ENCODE data around the gene NPC1. TPM values are rescaled to one million over a fixed set of nuclear protein-coding genes. Genes with fewer than 3 reads are reported as not detected.

Gene NPC1
- total and polyA plus RNA-seq, 4 donors, result 9.5 to 46.7 (median 27.3) TPM

GRCh38 chr18:23631312-23631711, 45.0 kb upstream of the NPC1 start:
- H3K27me3 ChIP-seq (ENCODE audit: control insufficient read depth in 4 of 4, insufficient read depth in 4 of 4, low read length in 3 of 4), result no peaks in the 10 kb centered on the region
- TF ChIP-seq HNF4G (IDR thresholded peaks at IDR 0.05) (no peak), CTCF (IDR thresholded peaks at IDR 0.05; ENCODE audit: low read depth, low read length, missing input control) (no peak), FOXA2 (IDR thresholded peaks at IDR 0.05) (no peak), SP1 (IDR thresholded peaks at IDR 0.05) (no peak), FOXA1 (IDR thresholded peaks at IDR 0.05) (no peak), NR2F2 (IDR thresholded peaks at IDR 0.05) (no peak), EGR1 (IDR thresholded peaks at IDR 0.05; ENCODE audit: low read depth in 2 of 2) (no peak), HNF4A (conservative IDR thresholded peaks at IDR 0.05) (no peak), RXRA (IDR thresholded peaks at IDR 0.05) (no peak), TAF1 (conservative IDR thresholded peaks at IDR 0.05) (no peak), ZBTB33 (IDR thresholded peaks at IDR 0.05) (no peak), RAD21 (IDR thresholded peaks at IDR 0.05) (no peak), ATF3 (IDR thresholded peaks at IDR 0.05) (no peak), YY1 (IDR thresholded peaks at IDR 0.05) (no peak)
- TF ChIP-seq, protein P1, sequence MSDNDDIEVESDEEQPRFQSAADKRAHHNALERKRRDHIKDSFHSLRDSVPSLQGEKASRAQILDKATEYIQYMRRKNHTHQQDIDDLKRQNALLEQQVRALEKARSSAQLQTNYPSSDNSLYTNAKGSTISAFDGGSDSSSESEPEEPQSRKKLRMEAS (IDR thresholded peaks at IDR 0.05), result no peak
- DNase-seq (ENCODE audit: low spot score), result no peak
- 96% methylated on average over 5 of the region's 5 CpGs for WGBS
- no peak overlapping the region for H3K9ac ChIP-seq (ENCODE audit: low read depth in 1 of 2, low read length in 2 of 2)
- no peak overlapping the region for H3K4me3 ChIP-seq (ENCODE audit: low read depth in 1 of 3, low read length in 3 of 3)
- no peaks in the 10 kb centered on the region for H3K9me3 ChIP-seq (ENCODE audit: control insufficient read depth in 4 of 4, low read length in 3 of 4)
- H3K4me1 ChIP-seq (ENCODE audit: control insufficient read depth in 4 of 4, insufficient read depth in 4 of 4, low read length in 3 of 4), result peaks cover 3 to 8% (median 4%) of the 10 kb centered on the region in 4 donors
- no peaks in the 10 kb centered on the region for H3K36me3 ChIP-seq (ENCODE audit: control insufficient read depth in 4 of 4, insufficient read depth in 3 of 4, low read depth in 1 of 4, low read length in 3 of 4)
- H3K27ac ChIP-seq (ENCODE audit: low read depth in 1 of 2, low read length in 2 of 2), result no peak overlapping the region

GRCh38 chr18:23629444-23629946, 43.2 kb upstream of the NPC1 start:
- Histone ChIP-seq H3K36me3 (ENCODE audit: control insufficient read depth in 4 of 4, insufficient read depth in 3 of 4, low read depth in 1 of 4, low read length in 3 of 4) (no peaks in the 10 kb centered on the region), H3K9ac (ENCODE audit: low read depth in 1 of 2, low read length in 2 of 2) (no peak overlapping the region), H3K9me3 (ENCODE audit: control insufficient read depth in 4 of 4, low read length in 3 of 4) (no peaks in the 10 kb centered on the region), H3K27me3 (ENCODE audit: control insufficient read depth in 4 of 4, insufficient read depth in 4 of 4, low read length in 3 of 4) (no peaks in the 10 kb centered on the region), H3K4me3 (ENCODE audit: low read depth in 1 of 3, low read length in 3 of 3) (no peak overlapping the region), H3K4me1 (ENCODE audit: control insufficient read depth in 4 of 4, insufficient read depth in 4 of 4, low read length in 3 of 4) (peaks cover 3 to 8% (median 4%) of the 10 kb centered on the region in 4 donors), H3K27ac (ENCODE audit: low read depth in 1 of 2, low read length in 2 of 2) (no peak overlapping the region)
- 48% methylated on average over 4 of the region's 4 CpGs for WGBS
- no peak for DNase-seq (ENCODE audit: low spot score)
- TF ChIP-seq, protein P2, sequence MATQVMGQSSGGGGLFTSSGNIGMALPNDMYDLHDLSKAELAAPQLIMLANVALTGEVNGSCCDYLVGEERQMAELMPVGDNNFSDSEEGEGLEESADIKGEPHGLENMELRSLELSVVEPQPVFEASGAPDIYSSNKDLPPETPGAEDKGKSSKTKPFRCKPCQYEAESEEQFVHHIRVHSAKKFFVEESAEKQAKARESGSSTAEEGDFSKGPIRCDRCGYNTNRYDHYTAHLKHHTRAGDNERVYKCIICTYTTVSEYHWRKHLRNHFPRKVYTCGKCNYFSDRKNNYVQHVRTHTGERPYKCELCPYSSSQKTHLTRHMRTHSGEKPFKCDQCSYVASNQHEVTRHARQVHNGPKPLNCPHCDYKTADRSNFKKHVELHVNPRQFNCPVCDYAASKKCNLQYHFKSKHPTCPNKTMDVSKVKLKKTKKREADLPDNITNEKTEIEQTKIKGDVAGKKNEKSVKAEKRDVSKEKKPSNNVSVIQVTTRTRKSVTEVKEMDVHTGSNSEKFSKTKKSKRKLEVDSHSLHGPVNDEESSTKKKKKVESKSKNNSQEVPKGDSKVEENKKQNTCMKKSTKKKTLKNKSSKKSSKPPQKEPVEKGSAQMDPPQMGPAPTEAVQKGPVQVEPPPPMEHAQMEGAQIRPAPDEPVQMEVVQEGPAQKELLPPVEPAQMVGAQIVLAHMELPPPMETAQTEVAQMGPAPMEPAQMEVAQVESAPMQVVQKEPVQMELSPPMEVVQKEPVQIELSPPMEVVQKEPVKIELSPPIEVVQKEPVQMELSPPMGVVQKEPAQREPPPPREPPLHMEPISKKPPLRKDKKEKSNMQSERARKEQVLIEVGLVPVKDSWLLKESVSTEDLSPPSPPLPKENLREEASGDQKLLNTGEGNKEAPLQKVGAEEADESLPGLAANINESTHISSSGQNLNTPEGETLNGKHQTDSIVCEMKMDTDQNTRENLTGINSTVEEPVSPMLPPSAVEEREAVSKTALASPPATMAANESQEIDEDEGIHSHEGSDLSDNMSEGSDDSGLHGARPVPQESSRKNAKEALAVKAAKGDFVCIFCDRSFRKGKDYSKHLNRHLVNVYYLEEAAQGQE (IDR thresholded peaks at IDR 0.05), result no peak
- TF ChIP-seq, protein P1 (IDR thresholded peaks at IDR 0.05), result peak; percentile 98
- TF ChIP-seq YY1 (IDR thresholded peaks at IDR 0.05), result peak; percentile 84
- TF ChIP-seq CTCF (IDR thresholded peaks at IDR 0.05; ENCODE audit: low read depth, low read length, missing input control), result no peak
- peak; percentile 70 for TF ChIP-seq FOXA1 (IDR thresholded peaks at IDR 0.05)
- peak; percentile 21 to 43 for TF ChIP-seq RAD21 (IDR thresholded peaks at IDR 0.05)
- peak; percentile 84 for TF ChIP-seq FOXA2 (IDR thresholded peaks at IDR 0.05)
- peak; percentile 80 to 82 for TF ChIP-seq HNF4A (conservative IDR thresholded peaks at IDR 0.05)
- TF ChIP-seq NR2F2 (IDR thresholded peaks at IDR 0.05), result no peak
- peak; percentile 43 for TF ChIP-seq ZBTB33 (IDR thresholded peaks at IDR 0.05)
- peak; percentile 87 for TF ChIP-seq SP1 (IDR thresholded peaks at IDR 0.05)
- TF ChIP-seq EGR1 (IDR thresholded peaks at IDR 0.05; ENCODE audit: low read depth in 2 of 2), result no peak
- no peak for TF ChIP-seq TAF1 (conservative IDR thresholded peaks at IDR 0.05)
- TF ChIP-seq HNF4G (IDR thresholded peaks at IDR 0.05), result no peak
- TF ChIP-seq ATF3 (IDR thresholded peaks at IDR 0.05), result peak; percentile 60
- peak; percentile 86 to 88 for TF ChIP-seq RXRA (IDR thresholded peaks at IDR 0.05)
- peak; percentile 88 to 93 for TF ChIP-seq JUND (IDR thresholded peaks at IDR 0.05)

Data from liver (tissue), 9 donors.